NCI-H2227 (cell line): ENCODE measurements around the gene PTBP3.
"Not testable (repeated sequence)": the region's sequence is repeated elsewhere in the genome, so short reads cannot be mapped to it uniquely, and the experiment has no call there.

Source experiments
- DNase-seq: peaks from one replicate; lab custom pipeline; 2025; ENCODE audit not compliant: unreplicated experiment; lab: John Stamatoyannopoulos, UW

The PTBP3 gene

GRCh38 chr9:112274600-112274999 is 58.8 kb downstream of the PTBP3 start:
- DNase-seq: no peak

DNA sequence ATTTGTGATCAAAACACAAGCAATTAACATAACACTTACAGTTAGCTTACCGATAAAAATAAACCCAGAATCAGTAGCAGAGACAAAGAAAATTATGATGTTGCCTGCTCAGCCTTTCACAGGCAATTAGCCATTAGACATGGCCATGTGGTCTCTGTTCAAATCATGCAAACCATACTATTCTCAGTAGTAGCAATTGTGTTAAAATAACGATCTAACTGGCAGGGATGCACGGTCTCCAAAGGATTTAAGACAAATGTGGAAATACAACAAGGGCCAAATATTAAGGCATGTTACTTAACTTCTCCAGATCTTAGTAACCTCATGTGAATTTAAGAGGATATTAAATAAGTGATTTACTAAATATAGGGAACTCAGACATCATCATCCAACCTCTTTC is 59.5 kb downstream of the PTBP3 start:
- no peak for DNase-seq

- DNase-seq: no peak
These were observed 61.8 kb downstream of the PTBP3 start for GRCh38 chr9:112271466-112272098.

DNA sequence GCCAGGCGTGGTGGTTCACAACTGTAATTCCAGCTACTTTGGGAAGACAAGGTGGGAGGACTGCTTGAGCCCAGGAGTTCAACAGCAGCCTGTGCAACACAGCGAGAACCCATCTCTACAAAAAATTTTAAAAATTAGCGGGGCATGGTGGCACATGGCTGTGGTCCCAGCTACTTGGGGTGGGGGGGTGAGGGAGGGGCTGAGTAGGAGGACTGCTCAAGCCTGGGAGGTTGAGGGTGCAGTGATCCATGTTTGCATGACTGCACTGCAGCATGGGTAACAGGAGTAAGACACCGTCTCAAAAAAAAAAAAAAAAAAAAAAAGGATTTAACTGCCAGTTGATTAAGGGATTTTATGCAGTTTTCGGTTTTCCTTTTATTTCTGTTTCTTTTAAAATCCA is 65.0 kb downstream of the PTBP3 start:
- no peak for DNase-seq

DNA sequence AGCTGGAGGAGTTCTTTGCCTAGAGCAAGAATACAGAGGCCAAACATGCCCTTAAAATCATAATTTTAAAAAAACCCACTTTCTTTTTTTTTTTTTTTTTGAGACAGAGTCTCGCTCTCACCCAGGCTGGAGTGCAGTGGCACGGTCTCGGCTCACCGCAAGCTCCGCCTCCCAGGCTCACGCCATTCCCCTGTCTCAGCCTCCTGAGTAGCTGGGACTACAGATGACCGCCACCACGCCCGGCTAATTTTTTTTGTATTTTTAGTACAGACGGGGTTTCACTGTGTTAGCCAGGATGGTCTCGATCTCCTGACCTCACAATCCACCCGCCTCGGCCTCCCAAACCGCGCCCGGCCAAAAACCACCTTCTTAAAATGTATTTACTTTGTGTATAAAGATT is 66.3 kb downstream of the PTBP3 start:
- not testable (repeated sequence) for DNase-seq

DNA sequence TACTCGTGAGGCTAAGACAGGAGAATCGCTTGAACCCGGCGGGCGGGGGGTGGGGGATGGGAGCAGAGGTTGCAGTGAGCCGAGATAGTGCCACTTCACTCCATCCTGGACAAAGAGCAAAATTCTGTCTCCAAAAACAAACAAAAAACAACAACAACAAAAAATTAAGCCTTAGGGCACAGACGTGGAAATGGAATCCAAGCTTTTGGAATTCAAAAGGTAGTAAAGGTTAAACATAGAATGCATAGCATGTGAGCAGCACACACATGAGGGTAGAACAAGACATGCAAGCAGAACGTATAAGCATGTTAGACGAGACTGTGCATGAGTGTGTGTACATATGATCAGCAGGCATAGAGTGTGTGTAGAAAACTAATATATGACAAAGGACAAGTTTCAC is 68.0 kb downstream of the PTBP3 start:
- no peak for DNase-seq

- DNase-seq: no peak
These were observed 70.8 kb downstream of the PTBP3 start for GRCh38 chr9:112262577-112262976.

- DNase-seq: no peak
These were observed 72.3 kb downstream of the PTBP3 start for GRCh38 chr9:112261133-112261532.

DNA sequence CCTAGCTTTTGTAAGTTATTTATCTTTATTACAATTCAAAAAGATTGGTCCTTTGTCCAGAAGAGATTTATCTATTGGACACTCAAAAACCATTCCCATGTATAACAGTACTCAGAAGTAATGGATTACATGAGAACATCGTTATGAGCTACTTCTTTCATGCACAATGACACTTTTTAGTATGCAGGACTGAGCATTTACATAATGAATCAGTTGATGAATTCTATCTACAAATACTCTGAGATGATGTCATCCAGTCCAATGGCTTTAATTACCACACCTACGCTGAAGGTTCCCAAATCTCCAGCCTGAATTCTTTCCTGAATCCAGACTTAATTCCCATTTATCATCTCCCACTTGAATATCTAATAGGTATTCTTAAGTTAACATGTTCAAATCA is 75.3 kb downstream of the PTBP3 start:
- no peak for DNase-seq

DNA sequence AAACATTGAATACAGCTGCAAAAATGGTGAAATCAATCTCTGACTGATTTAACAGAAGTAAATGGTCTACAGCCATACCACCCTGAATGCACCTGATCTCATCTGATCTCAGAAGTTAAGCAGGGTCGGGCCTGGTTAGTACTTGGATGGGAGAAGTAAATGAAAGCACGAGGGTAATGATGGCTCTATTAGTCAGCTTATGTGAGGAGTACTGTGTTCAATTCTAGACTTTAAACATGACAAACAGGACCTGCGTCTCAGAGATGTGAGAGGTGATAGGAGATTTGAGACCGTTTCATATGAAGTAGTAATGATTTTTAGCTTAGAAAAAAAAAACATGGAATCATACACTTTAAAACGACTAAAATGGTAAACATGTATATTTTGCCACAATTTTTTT is 81.2 kb downstream of the PTBP3 start:
- no peak for DNase-seq

- no peak for DNase-seq
These were observed 84.1 kb downstream of the PTBP3 start for GRCh38 chr9:112249277-112249676.

DNA sequence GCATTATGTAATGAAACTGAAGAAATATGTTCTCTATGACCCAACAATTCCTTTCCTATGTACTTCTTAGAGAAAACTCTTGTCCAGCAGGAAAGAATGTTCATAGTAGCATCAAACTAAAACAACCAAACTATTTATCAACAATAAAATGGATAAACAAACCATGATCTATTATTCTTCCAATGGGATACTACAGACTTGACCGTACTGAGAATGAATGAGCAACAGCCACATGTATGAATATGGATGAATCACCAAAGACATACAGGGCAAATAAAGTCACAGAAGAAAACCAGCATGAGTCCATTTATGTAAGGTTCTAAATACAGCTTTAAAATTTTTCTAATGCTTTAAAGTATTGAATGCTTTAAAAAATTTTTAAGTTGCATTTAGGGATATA is 84.7 kb downstream of the PTBP3 start:
- DNase-seq: no peak

GRCh38 chr9:112247090-112247489 is 86.3 kb downstream of the PTBP3 start:
- DNase-seq: no peak

GRCh38 chr9:112245126-112245525 is 88.3 kb downstream of the PTBP3 start:
- no peak for DNase-seq

DNA sequence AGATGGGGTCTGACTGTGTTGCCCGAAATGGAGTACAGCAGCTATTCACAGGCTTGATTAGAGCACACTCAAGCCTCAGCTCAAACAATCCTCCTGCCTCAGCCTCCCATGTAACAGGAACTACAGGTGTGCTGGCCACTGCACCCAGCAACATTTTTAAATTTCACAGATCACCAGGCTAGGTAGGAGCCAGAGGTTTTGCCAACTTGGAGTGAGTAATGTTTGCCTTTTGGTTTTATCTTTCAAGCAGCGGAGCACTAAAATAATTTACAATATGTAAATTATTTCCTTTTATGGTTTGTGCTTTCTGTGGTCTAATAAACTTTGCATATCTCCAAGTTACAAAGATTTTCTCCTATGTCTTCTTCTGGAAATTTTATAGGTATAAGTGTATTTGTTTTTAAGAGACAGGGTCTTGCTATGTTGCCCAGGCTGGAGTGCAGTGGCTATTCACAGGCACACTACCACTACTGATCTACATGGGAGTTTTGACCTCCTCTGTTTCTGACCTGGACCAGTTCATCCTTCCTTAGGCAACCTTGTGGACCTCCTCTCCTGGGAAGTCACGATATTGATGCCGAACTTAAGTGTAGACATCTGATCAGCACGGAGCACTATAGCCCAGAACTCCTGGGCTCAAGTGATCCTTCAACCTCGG is 91.1 kb downstream of the PTBP3 start:
- no peak for DNase-seq

- no peak for DNase-seq
These were observed 91.9 kb downstream of the PTBP3 start for GRCh38 chr9:112241491-112241890.

DNA sequence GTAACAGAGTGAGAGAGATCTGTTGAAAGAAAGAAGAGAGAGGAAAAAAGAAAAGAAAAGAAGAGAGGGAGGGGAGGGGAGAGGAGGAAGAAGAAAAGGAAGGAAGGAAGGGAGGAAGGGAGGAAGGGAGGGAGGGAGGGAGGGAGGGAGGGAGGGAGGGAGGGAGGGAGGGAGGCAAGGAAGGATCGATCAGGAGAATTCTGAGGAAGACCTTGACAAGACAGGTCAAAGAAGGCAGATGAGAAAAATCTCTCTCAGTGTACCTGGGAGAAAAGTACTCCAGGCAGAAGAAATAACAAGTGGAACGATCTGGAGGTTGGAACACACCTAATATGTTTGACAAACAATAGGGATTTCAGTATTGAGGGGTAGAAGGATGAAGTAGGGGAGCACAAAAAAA is 93.7 kb downstream of the PTBP3 start:
- no peak for DNase-seq

DNA sequence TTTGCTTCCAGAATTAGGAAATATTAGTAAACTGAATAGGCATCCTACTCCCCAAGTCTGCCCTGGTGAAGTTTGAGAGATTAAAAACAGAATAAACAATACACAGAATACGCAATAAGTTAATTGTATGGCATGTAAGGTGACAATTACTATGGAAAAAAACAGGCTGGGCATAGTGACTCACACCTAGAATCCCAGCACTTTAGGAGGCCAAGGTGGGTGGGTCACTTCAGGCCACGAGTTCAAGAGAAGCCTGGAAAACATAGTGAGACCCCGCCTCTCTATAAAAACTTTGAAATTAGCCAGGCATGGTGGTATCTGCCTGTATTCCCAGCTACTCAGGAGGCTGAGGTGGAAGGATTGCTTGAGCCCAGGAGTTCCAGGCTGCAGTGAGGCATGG is 94.1 kb downstream of the PTBP3 start:
- DNase-seq: no peak

GRCh38 chr9:112234779-112235178 is 98.6 kb downstream of the PTBP3 start:
- DNase-seq: no peak

- DNase-seq: no peak
These were observed 99.7 kb downstream of the PTBP3 start for GRCh38 chr9:112233769-112234168.

DNA sequence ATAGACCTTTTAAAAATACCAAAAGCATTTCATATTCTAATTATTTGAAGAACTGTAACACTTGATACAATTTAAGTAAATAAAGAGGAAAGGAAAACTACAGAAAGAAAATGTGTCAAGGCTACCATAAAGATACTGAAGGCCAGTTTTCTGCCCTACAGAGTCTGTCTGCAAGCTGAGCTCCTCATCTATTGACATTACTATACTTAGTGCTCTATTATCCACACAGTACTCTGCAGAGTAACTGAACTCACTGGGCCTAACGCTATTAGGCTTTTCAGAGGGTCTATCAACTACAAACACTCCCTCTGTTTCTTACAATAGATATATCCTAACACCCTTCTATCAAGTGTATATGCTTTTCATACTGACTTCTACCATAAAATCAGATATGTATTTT is 101.2 kb downstream of the PTBP3 start:
- no peak for DNase-seq

GRCh38 chr9:112226091-112226490 is 107.3 kb downstream of the PTBP3 start:
- DNase-seq: no peak
